ENCODE results near the gene PLEKHH1.
"Not testable (repeated sequence)": the region's sequence is repeated elsewhere in the genome, so short reads cannot be mapped to it uniquely, and the experiment has no call there.

Gene PLEKHH1

GRCh38 chr14:67610491-67610890 is 77.4 kb downstream of the PLEKHH1 start:
- no peak for DNase-seq (ENCODE audit: low read depth, low spot score)

GRCh38 chr14:67618617-67619063 is 85.5 kb downstream of the PLEKHH1 start:
- peak; percentile 20 for DNase-seq (ENCODE audit: low read depth, low spot score)
- peak overlapping the region; percentile 52 for H3K27ac ChIP-seq

More at GRCh38 chr14:67610491-67610890, 77.4 kb downstream of the PLEKHH1 start:
- no peak overlapping the region for H3K27ac ChIP-seq

GRCh38 chr14:67619446-67620216 is 86.5 kb downstream of the PLEKHH1 start, which contains the start of gene ARG2:
Gene ARG2, plus strand, starts transcription at chr14:67619920. Its CDS starts 58 bp downstream, at chr14:67619978.
- peak within 1 kb of the TSS; percentile 52 for H3K27ac ChIP-seq
- peak; percentile 75 for DNase-seq (ENCODE audit: low read depth, low spot score)

GRCh38 chr14:67620217-67620785 is 87.2 kb downstream of the PLEKHH1 start:
- DNase-seq (ENCODE audit: low read depth, low spot score) = no peak
- H3K27ac ChIP-seq = peak overlapping the region; percentile 52

GRCh38 chr14:67622675-67623074 is 89.6 kb downstream of the PLEKHH1 start:
- H3K27ac ChIP-seq = peak overlapping the region; percentile 93
- DNase-seq (ENCODE audit: low read depth, low spot score) = peak; percentile 39

- peak overlapping the region; percentile 93 for H3K27ac ChIP-seq
Measured at GRCh38 chr14:67623114-67623513, 90.0 kb downstream of the PLEKHH1 start.

GRCh38 chr14:67626131-67626530 is 93.0 kb downstream of the PLEKHH1 start:
- not testable (repeated sequence) for DNase-seq (ENCODE audit: low read depth, low spot score); H3K27ac ChIP-seq

More at GRCh38 chr14:67623114-67623513, 90.0 kb downstream of the PLEKHH1 start:
- DNase-seq (ENCODE audit: low read depth, low spot score) = peak; percentile 92

GRCh38 chr14:67627519-67627918 is 94.4 kb downstream of the PLEKHH1 start:
- H3K27ac ChIP-seq = no peak overlapping the region
- DNase-seq (ENCODE audit: low read depth, low spot score) = no peak

- H3K27ac ChIP-seq = no peak overlapping the region
- DNase-seq (ENCODE audit: low read depth, low spot score) = no peak
Measured at GRCh38 chr14:67630186-67630585, 97.1 kb downstream of the PLEKHH1 start.

GRCh38 chr14:67630938-67631337 is 97.8 kb downstream of the PLEKHH1 start:
- no peak overlapping the region for H3K27ac ChIP-seq
- DNase-seq (ENCODE audit: low read depth, low spot score) = no peak

- no peak for DNase-seq (ENCODE audit: low read depth, low spot score)
- no peak overlapping the region for H3K27ac ChIP-seq
Measured at GRCh38 chr14:67633451-67634147, 100.5 kb downstream of the PLEKHH1 start.

- DNase-seq (ENCODE audit: low read depth, low spot score) = no peak
- H3K27ac ChIP-seq = peak overlapping the region; percentile 82
Measured at GRCh38 chr14:67636361-67636919, 103.3 kb downstream of the PLEKHH1 start.

- no peak for DNase-seq (ENCODE audit: low read depth, low spot score)
- H3K27ac ChIP-seq = no peak overlapping the region
Measured at GRCh38 chr14:67638642-67639041, 105.6 kb downstream of the PLEKHH1 start.

Data from epithelial cell of prostate (primary cell).